ENCODE measurements around the gene KCTD1. TPM values are rescaled to one million over a fixed set of nuclear protein-coding genes. Genes with fewer than 3 reads are reported as not detected.

KCTD1 gene
- total and polyA plus RNA-seq, 4 donors: 0.78 to 2.9 (median 2.0) TPM

- TF ChIP-seq ZBTB33 (IDR thresholded peaks at IDR 0.05): no peak
- TF ChIP-seq ATF3 (IDR thresholded peaks at IDR 0.05): no peak
Observed at GRCh38 chr18:26417190-26417589, 131.2 kb downstream of the KCTD1 start (continued).

- H3K36me3 ChIP-seq (ENCODE audit: control insufficient read depth in 4 of 4, insufficient read depth in 3 of 4, low read depth in 1 of 4, low read length in 3 of 4): no peaks in the 10 kb centered on the region
- no peak for DNase-seq (ENCODE audit: low spot score)
- H3K9me3 ChIP-seq (ENCODE audit: control insufficient read depth in 4 of 4, low read length in 3 of 4): no peaks in the 10 kb centered on the region
- TF ChIP-seq MAX (IDR thresholded peaks at IDR 0.05) (no peak), YY1 (IDR thresholded peaks at IDR 0.05) (no peak), JUND (IDR thresholded peaks at IDR 0.05) (no peak), FOXA2 (IDR thresholded peaks at IDR 0.05) (no peak), GABPA (IDR thresholded peaks at IDR 0.05 in 1 of 2, conservative IDR thresholded peaks at IDR 0.05 in 1 of 2) (no peak), RXRA (IDR thresholded peaks at IDR 0.05) (no peak), EGR1 (IDR thresholded peaks at IDR 0.05; ENCODE audit: low read depth in 2 of 2) (no peak), TAF1 (conservative IDR thresholded peaks at IDR 0.05) (no peak), ATF3 (IDR thresholded peaks at IDR 0.05) (no peak), HNF4G (IDR thresholded peaks at IDR 0.05) (no peak), HNF4A (conservative IDR thresholded peaks at IDR 0.05) (no peak), SP1 (IDR thresholded peaks at IDR 0.05) (no peak)
- H3K4me3 ChIP-seq (ENCODE audit: low read depth in 1 of 3, low read length in 3 of 3): no peak overlapping the region
- no peaks in the 10 kb centered on the region for H3K27me3 ChIP-seq (ENCODE audit: control insufficient read depth in 4 of 4, insufficient read depth in 4 of 4, low read length in 3 of 4)
- H3K9ac ChIP-seq (ENCODE audit: low read depth in 1 of 2, low read length in 2 of 2): no peak overlapping the region
- H3K4me1 ChIP-seq (ENCODE audit: control insufficient read depth in 4 of 4, insufficient read depth in 4 of 4, low read length in 3 of 4): no peaks in the 10 kb centered on the region
- 92% methylated on average over 8 of the region's 8 CpGs for WGBS
- H3K27ac ChIP-seq (ENCODE audit: low read depth in 1 of 2, low read length in 2 of 2): no peak overlapping the region
Observed at GRCh38 chr18:26416652-26417150, 131.7 kb downstream of the KCTD1 start.

- H3K36me3 ChIP-seq (ENCODE audit: control insufficient read depth in 4 of 4, insufficient read depth in 3 of 4, low read depth in 1 of 4, low read length in 3 of 4): no peaks in the 10 kb centered on the region
- no peaks in the 10 kb centered on the region for H3K4me1 ChIP-seq (ENCODE audit: control insufficient read depth in 4 of 4, insufficient read depth in 4 of 4, low read length in 3 of 4)
- no peaks in the 10 kb centered on the region for H3K27me3 ChIP-seq (ENCODE audit: control insufficient read depth in 4 of 4, insufficient read depth in 4 of 4, low read length in 3 of 4)
- no peak for DNase-seq (ENCODE audit: low spot score)
- TF ChIP-seq REST (IDR thresholded peaks at IDR 0.05) (no peak), HNF4G (IDR thresholded peaks at IDR 0.05) (no peak), GABPA (IDR thresholded peaks at IDR 0.05 in 1 of 2, conservative IDR thresholded peaks at IDR 0.05 in 1 of 2) (no peak), SP1 (IDR thresholded peaks at IDR 0.05) (no peak), NR2F2 (IDR thresholded peaks at IDR 0.05) (no peak), YY1 (IDR thresholded peaks at IDR 0.05) (no peak), TAF1 (conservative IDR thresholded peaks at IDR 0.05) (no peak), JUND (IDR thresholded peaks at IDR 0.05) (no peak), EGR1 (IDR thresholded peaks at IDR 0.05; ENCODE audit: low read depth in 2 of 2) (no peak), RAD21 (IDR thresholded peaks at IDR 0.05) (no peak), ZBTB33 (IDR thresholded peaks at IDR 0.05) (no peak), ATF3 (IDR thresholded peaks at IDR 0.05) (no peak), CTCF (IDR thresholded peaks at IDR 0.05; ENCODE audit: low read depth, low read length, missing input control) (no peak), HNF4A (conservative IDR thresholded peaks at IDR 0.05) (no peak), RXRA (IDR thresholded peaks at IDR 0.05) (no peak), MAX (IDR thresholded peaks at IDR 0.05) (no peak), FOXA1 (IDR thresholded peaks at IDR 0.05) (no peak), FOXA2 (IDR thresholded peaks at IDR 0.05) (no peak)
- H3K9me3 ChIP-seq (ENCODE audit: control insufficient read depth in 4 of 4, low read length in 3 of 4): no peaks in the 10 kb centered on the region
- H3K4me3 ChIP-seq (ENCODE audit: low read depth in 1 of 3, low read length in 3 of 3): no peak overlapping the region
- H3K27ac ChIP-seq (ENCODE audit: low read depth in 1 of 2, low read length in 2 of 2): no peak overlapping the region
- 69% methylated on average over 7 of the region's 7 CpGs for WGBS
- H3K9ac ChIP-seq (ENCODE audit: low read depth in 1 of 2, low read length in 2 of 2): no peak overlapping the region
Observed at GRCh38 chr18:26415631-26416030, 132.7 kb downstream of the KCTD1 start.
